Coronary artery (tissue), 2 donors: ENCODE measurements around the gene NOTO.

Source experiments
- DNase-seq: peaks from one replicate; pipeline ENCODE4 v3.0.0-alpha.2; 2017; ENCODE audit warnings: low spot score
- H3K27ac ChIP-seq, 2 donors: fragments of 200-600 bp; sonication (generic); one replicate each; pipeline ENCODE4 v1.5.1; 2016 to 2019
- H3K4me3 ChIP-seq: fragments of 200-600 bp; sonication (generic); 2 replicates; pipeline ENCODE4 v1.5.1; 2016; ENCODE audit warnings: mild to moderate bottlenecking, moderate library complexity
- CTCF ChIP-seq: fragments of 200-600 bp; sonication (generic); IDR thresholded peaks from one replicate; pipeline ENCODE4 v1.5.1; 2019; ENCODE audit warnings: antibody characterized with exemption

Gene NOTO

GRCh38 chr2:73254343-73255006 lies 52.1 kb downstream of the NOTO start:
- Histone ChIP-seq H3K4me3 (no peak overlapping the region), H3K27ac (no peak overlapping the region)
- no peak for DNase-seq
- TF ChIP-seq CTCF = no peak

- no peak overlapping the region for H3K27ac ChIP-seq
- TF ChIP-seq CTCF = no peak
- no peak for DNase-seq
- no peak overlapping the region for H3K4me3 ChIP-seq
Measured at GRCh38 chr2:73255007-73255644, 52.8 kb downstream of the NOTO start.

GRCh38 chr2:73255907-73256617 lies 53.7 kb downstream of the NOTO start:
- no peak for TF ChIP-seq CTCF
- Histone ChIP-seq H3K4me3 (no peak overlapping the region), H3K27ac (no peak overlapping the region)
- no peak for DNase-seq

- no peak overlapping the region for H3K27ac ChIP-seq
- DNase-seq = no peak
- no peak overlapping the region for H3K4me3 ChIP-seq
- no peak for TF ChIP-seq CTCF
Measured at GRCh38 chr2:73256618-73256922, 54.2 kb downstream of the NOTO start.

GRCh38 chr2:73257021-73257420 lies 54.6 kb downstream of the NOTO start:
- no peak overlapping the region for H3K4me3 ChIP-seq
- no peak for TF ChIP-seq CTCF
- DNase-seq = no peak
- no peak overlapping the region for H3K27ac ChIP-seq

GRCh38 chr2:73257425-73258125 lies 55.2 kb downstream of the NOTO start:
- no peak for DNase-seq
- TF ChIP-seq CTCF = no peak
- Histone ChIP-seq H3K4me3 (no peak overlapping the region), H3K27ac (no peak overlapping the region)
